SK-N-SH treated with all-trans-retinoic acid at 6 μM for 48 hours (cell line): ENCODE measurements around the gene FLT4.

Experiments used
- ARNTL ChIP-seq: fragments of 450-650 bp; formaldehyde crosslinking; IDR thresholded peaks from 2 replicates; pipeline ENCODE4 v1.5.0; 2020; ENCODE audit warnings: low read depth, mild to moderate bottlenecking, moderate library complexity, borderline replicate concordance
- ESRRG ChIP-seq: fragments of 250-450 bp; sonication (Bioruptor Pico); IDR thresholded peaks from 2 replicates; pipeline ENCODE4 v1.6.1; 2021; ENCODE audit warnings: mild to moderate bottlenecking
- ISL1 ChIP-seq: fragments of 250-450 bp; sonication (Bioruptor Pico); IDR thresholded peaks from 2 replicates; pipeline ENCODE4 v2.1.2; 2022; ENCODE audit warnings: mild to moderate bottlenecking, moderate library complexity
- PPARA ChIP-seq: fragments of 250-450 bp; sonication (Bioruptor Pico); IDR thresholded peaks from 2 replicates; pipeline ENCODE4 v1.5.0; 2020; ENCODE audit warnings: mild to moderate bottlenecking, borderline replicate concordance
- RARB ChIP-seq: fragments of 250-450 bp; sonication (Bioruptor Pico); IDR thresholded peaks from 2 replicates; pipeline ENCODE4 v1.8.0; 2021; ENCODE audit warnings: mild to moderate bottlenecking, moderate library complexity
- SNAI2 ChIP-seq: fragments of 250-450 bp; sonication (Bioruptor Pico); IDR thresholded peaks from 2 replicates; pipeline ENCODE4 v1.5.0; 2020; ENCODE audit warnings: mild to moderate bottlenecking, moderate library complexity
- TCF4 ChIP-seq: fragments of 250-450 bp; sonication (Bioruptor Pico); IDR thresholded peaks from 2 replicates; pipeline ENCODE4 v1.8.0; 2021; ENCODE audit warnings: mild to moderate bottlenecking, moderate library complexity, borderline replicate concordance
- TOX ChIP-seq: fragments of 250-450 bp; sonication (Bioruptor Pico); IDR thresholded peaks from 2 replicates; pipeline ENCODE4 v1.8.0; 2021; ENCODE audit warnings: mild to moderate bottlenecking, moderate library complexity, borderline replicate concordance
- ZFP3 ChIP-seq: fragments of 250-450 bp; sonication (Bioruptor Pico); IDR thresholded peaks from 2 replicates; pipeline ENCODE4 v1.5.0; 2020; ENCODE audit warnings: mild to moderate bottlenecking, moderate library complexity
- TF ChIP-seq, protein P1 (sequence below): fragments of 250-450 bp; sonication (Bioruptor Pico); IDR thresholded peaks from 2 replicates; pipeline ENCODE4 v1.5.1; 2020; ENCODE audit warnings: low read depth, mild to moderate bottlenecking, moderate library complexity
- TF ChIP-seq, protein P2 (sequence below): fragments of 250-450 bp; sonication (Bioruptor Pico); IDR thresholded peaks from 2 replicates; pipeline ENCODE4 v1.5.1; 2021; ENCODE audit warnings: mild to moderate bottlenecking, moderate library complexity

DNA sequence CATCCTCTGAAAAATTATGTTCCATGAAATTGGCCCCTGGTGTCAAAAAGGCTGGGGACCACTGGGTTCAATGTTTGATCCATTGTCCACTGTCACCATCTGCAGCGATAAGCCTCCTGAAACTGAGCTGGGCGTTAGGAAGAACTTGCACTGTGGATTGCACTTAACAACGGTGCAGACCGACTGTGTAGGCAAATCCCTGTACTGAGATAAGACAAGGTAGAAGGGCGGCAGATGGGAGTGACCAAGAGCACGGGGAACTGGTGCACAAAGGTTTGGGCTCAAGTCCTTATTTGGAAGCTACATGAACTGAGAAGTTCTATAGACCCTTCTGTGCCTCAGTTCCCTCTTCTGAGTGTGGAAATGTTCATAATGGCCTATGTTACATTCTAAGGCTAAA is 41.6 kb upstream of the FLT4 start:
- TF ChIP-seq, protein P1, sequence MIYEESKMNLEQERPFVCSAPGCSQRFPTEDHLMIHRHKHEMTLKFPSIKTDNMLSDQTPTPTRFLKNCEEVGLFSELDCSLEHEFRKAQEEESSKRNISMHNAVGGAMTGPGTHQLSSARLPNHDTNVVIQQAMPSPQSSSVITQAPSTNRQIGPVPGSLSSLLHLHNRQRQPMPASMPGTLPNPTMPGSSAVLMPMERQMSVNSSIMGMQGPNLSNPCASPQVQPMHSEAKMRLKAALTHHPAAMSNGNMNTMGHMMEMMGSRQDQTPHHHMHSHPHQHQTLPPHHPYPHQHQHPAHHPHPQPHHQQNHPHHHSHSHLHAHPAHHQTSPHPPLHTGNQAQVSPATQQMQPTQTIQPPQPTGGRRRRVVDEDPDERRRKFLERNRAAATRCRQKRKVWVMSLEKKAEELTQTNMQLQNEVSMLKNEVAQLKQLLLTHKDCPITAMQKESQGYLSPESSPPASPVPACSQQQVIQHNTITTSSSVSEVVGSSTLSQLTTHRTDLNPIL = no peak
- TF ChIP-seq, protein P2, sequence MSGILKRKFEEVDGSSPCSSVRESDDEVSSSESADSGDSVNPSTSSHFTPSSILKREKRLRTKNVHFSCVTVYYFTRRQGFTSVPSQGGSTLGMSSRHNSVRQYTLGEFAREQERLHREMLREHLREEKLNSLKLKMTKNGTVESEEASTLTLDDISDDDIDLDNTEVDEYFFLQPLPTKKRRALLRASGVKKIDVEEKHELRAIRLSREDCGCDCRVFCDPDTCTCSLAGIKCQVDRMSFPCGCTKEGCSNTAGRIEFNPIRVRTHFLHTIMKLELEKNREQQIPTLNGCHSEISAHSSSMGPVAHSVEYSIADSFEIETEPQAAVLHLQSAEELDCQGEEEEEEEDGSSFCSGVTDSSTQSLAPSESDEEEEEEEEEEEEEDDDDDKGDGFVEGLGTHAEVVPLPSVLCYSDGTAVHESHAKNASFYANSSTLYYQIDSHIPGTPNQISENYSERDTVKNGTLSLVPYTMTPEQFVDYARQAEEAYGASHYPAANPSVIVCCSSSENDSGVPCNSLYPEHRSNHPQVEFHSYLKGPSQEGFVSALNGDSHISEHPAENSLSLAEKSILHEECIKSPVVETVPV = no peak
- TF ChIP-seq ARNTL (CRISPR knock-in tag) = no peak
- no peak for TF ChIP-seq TOX (CRISPR knock-in tag)
- no peak for TF ChIP-seq PPARA (CRISPR knock-in tag)
- no peak for TF ChIP-seq SNAI2 (CRISPR knock-in tag)
- TF ChIP-seq RARB (CRISPR knock-in tag) = no peak
- TF ChIP-seq ZFP3 (CRISPR knock-in tag) = no peak
- TF ChIP-seq TCF4 (CRISPR knock-in tag) = no peak
- TF ChIP-seq ESRRG = no peak
- TF ChIP-seq ISL1 (CRISPR knock-in tag) = no peak
